GM18870 (cell line): ENCODE measurements around the gene HCFC1.

Experiments
- ATAC-seq: cut with Tn5 transposase; IDR thresholded peaks from one replicate; pipeline ENCODE4 v1.9.1; 2021; ENCODE audit warnings: moderate library complexity; ENCODE audit not compliant: unreplicated experiment

Gene HCFC1

GRCh38 chrX:153926858-153927671 is 44.6 kb downstream of the HCFC1 start:
- peak; percentile 33 for ATAC-seq

GRCh38 chrX:153926552-153926857 is 45.1 kb downstream of the HCFC1 start:
- ATAC-seq: no peak

DNA sequence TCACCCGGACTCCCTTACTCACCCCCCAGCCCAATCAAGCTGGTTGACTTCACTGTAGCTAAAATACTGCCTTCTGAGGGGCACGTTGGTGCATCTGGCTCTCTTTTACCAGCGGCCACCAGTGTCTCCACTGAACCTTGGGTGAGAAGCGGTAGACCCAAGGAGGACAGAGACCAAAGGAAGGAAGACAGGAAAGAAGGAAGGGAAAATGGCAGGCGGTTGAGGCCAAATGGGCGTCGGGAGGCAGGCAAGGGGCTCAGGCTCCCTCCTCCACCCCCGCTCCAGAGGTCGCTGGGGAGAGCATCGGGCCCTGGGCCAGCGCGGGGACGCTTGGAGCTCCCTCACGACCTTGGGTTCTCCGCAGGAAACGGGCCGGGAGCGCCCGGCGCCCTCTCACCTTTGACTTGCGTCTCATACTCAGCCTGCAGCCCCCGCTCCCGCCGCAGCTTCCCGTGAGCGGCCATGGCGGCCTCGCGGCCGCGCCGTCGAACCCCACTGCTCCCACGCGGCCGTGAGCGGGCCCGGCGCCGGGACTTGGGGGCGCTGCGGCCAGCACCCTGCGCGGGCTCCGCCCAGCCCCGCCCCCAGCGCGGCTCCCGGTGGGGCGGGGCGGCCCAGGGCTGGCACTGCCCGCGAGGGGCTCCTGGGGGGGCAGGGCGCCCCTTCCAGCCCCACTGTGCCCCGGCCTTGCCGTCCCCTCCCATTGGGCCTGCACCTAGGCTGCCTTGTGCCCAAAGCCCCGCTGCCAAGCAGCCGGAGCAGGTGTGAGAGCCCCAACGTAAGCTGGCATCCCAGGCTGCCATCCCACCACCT is 45.7 kb downstream of the HCFC1 start, which contains the start of gene ARHGAP4:
TSS of gene ARHGAP4 (minus strand) at position 526 of the 813 bp plus-strand sequence. CDS start at position 464, 62 bp downstream.
- no peak for ATAC-seq

DNA sequence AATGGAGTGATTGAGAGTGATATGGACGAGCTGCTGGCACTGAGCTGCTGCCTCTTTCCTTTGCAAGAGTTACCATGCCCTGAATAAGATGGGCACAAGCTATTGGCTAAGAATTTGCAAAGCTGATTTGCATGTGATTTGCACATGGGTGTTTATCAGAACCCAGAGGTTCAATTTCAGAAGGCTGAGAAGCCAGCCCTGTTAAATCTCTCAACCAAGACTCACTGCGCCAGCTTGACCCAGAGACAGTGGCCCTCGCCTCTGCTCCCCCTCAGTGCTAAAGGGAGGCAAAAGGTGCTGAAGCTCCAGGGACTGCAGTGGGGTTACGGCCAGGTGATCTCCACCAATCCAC is 46.3 kb downstream of the HCFC1 start:
- no peak for ATAC-seq

DNA sequence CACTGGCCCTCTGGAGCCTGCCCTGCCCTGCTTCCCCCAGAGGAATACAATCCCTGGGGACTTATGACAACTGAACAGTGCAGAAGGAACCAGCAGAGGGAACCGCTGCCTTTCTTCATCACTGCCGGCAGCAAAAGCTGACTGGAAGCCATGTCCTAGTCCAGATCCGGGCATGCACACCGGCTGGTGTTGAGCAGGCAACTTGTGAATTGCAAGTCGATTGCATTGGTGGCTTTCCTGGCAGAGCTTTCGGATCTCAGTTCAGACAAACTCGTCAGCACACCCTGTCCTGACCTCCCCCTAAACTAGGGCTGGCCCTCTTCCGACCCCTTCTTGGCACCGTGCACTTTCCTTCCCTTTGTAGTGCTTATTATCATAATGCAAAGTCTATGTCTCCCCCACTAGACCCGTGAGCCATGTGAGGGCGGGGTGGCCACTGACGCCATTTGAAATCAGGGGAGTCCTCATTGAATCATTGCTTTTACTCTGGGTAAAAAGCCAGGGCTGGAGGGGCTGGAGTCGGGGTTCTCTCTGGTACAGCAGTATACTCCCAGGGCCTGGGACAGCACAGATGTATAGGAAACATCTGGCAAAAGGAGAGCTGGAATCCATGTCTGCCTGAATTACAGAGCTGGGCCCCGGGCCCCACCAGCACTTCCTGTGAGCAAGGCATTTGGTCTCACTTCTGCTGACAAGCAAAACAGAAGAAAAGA is 47.3 kb downstream of the HCFC1 start:
- no peak for ATAC-seq

DNA sequence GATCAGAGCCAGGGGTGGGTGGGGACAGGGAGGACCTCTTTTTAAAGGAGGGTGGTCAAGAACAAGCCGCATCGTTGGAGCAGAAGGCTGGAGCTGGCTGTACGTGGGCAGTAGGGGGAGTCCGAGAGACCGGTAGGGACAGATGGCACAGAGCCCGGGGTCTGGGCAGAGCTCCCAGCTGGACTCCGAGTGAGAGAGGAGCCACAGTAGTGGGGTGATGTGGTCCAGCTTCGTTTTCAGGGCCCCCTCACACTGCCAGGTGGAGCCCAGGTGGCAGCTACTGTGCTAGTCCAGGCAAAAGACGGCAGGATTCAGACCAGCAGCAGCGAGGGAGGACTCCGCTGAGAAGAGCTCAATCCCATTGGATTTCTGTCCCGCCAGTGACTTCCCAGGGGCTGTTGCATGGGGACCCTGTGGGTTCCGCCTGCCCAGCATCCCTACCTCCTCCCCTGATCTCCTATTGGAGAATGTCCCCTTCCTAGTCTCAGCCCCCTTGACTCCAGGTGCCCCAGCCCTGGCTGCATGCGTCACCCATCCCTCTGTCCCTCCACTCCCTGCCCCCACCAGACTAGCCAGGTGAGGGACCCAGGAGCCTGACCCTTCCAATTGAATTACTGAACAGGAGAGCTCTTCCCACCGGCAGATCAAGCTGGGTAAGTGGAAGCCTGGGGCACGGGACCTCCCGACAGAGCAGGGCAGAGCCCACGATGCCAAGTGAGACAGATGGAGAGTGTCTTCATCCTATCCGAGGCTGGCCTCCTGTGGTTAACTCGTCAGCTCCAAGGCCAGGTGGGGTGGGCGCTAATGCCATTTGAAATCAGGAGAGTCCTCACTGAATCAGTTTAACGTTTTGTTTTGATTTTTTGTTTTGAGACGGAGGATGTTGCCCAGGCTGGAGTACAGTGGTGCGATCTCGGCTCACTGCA is 48.4 kb downstream of the HCFC1 start:
- ATAC-seq: no peak

- ATAC-seq: no peak
Observed at GRCh38 chrX:153921511-153922446, 49.8 kb downstream of the HCFC1 start.

DNA sequence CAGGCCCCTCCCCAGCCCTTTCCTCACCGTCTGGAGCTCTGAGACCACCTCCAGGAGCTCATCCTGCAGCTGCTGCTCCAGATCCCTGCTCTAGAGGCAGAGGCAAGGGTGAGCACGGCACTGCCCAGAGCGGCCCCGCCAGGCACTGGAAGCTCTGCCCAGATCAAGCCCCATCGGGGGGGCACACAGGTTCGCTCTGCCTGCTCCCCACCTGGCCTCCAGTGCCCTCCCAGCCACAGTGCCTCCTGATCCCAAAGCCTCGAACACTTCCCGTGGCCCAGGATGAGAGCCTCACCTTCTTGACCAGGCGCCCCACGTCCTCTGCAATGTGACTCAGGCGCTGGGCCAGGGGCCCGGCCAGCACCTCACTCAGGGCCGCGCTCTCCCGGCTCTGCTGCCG is 50.5 kb downstream of the HCFC1 start:
- ATAC-seq: no peak

- ATAC-seq: no peak
Observed at GRCh38 chrX:153920546-153920945, 51.1 kb downstream of the HCFC1 start.

DNA sequence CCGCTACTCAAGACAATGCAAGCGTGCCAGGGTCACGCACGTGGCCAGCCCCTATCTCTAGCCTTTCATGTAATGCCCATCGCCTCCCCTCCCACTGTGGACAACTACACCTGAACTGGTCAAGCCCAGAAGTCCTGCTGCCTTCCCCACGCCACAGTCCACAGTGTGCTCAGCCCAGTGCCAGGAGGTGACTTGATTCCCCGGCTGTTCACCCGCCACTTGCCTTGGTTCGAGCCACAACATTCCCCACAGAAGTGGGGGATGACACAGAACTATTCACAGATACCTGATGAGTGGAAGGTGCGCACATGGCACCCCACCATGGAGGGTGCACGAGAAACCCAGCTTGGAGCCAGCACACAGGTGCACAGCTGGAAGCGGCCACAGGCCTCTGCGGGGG is 52.3 kb downstream of the HCFC1 start:
- ATAC-seq: no peak

DNA sequence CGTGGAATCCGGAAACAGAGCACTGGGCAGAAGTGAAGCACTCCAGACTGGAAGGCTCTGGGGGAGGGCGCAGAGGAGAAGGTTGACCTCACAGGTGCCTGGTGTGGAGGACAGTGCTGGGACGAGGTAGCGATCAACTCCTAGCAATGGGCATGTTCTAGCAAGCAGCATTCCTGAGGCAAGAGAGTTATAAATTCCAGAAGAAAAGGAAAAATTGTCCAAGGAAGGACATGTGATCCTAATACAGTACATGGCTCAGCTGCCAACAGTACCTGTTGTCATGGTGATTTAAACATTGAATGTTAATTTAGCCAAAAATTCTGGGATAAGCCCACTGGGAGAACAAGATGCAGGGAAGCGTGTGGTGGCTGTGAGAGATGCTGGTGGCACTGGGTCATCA is 53.7 kb downstream of the HCFC1 start:
- ATAC-seq: no peak

- ATAC-seq: no peak
Observed at GRCh38 chrX:153913701-153914100, 57.9 kb downstream of the HCFC1 start.

- ATAC-seq: no peak
Observed at GRCh38 chrX:153913211-153913610, 58.4 kb downstream of the HCFC1 start.

- ATAC-seq: no peak
Observed at GRCh38 chrX:153911798-153912197, 59.8 kb downstream of the HCFC1 start.

DNA sequence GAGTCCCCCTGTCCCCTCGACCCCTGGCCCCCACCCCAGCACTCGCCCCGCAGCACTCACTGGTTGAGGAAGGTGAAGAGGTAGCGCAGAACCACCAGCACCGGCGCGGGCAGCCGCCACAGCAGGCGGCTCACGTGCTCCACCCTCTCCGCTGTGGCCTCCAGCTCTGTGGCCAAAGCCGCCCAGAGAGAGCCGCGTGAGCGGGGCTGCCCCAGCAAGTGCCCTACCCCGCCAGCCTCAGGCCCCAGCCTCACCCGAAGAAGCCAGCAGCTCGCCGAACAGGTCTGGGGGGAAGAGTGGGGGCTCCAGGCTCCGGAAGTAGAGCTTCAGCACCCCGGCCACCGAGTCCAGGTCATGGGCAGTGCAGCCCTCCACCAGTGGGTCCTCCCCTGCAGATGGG is 61.2 kb downstream of the HCFC1 start:
- no peak for ATAC-seq

- ATAC-seq: no peak
Observed at GRCh38 chrX:153909980-153910360, 61.6 kb downstream of the HCFC1 start.

- ATAC-seq: no peak
Observed at GRCh38 chrX:153909024-153909979, 62.3 kb downstream of the HCFC1 start.

- ATAC-seq: no peak
Observed at GRCh38 chrX:153908219-153908860, 63.3 kb downstream of the HCFC1 start.
